HG03571 (cell line): ENCODE measurements around the gene CDK5R1.

ENCODE experiments used
- ATAC-seq: cut with Tn5 transposase; IDR thresholded peaks from one replicate; pipeline ENCODE4 v1.9.1; 2021; ENCODE audit not compliant: unreplicated experiment

The CDK5R1 gene

GRCh38 chr17:32492264-32492589 lies 5.4 kb downstream of the CDK5R1 start:
- no peak for ATAC-seq

DNA sequence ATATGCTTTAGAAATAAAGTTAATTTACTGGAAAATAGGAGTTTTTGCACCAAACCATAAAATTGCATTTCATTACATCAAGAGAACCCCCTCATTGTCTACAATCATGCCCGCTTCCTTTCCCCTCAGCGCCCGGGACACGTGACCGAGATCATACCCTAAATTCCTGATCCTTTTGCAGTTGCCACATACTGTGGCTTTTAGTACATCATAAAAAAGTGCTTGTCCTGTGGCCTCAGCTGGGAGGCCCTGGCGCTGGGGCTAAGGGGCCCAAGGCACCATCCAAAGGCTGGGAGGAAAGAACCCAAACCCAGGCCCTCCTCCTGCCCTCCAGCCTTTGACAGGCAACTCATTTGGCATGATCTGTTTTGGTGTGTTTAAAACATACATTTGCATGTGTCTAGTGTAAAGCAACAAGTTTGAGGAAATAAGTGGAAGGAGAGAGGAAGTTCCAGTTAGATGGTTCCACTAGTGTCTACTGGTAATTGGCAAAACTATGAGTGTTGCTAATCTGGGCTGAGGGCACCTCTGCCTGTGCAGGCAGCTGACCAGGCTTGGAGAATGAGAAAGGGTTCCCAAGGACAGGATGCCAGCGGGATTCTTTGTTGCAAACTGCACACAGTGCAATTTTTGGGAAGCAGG lies 6.0 kb downstream of the CDK5R1 start:
- ATAC-seq = no peak

GRCh38 chr17:32493571-32493970 lies 6.8 kb downstream of the CDK5R1 start:
- no peak for ATAC-seq

DNA sequence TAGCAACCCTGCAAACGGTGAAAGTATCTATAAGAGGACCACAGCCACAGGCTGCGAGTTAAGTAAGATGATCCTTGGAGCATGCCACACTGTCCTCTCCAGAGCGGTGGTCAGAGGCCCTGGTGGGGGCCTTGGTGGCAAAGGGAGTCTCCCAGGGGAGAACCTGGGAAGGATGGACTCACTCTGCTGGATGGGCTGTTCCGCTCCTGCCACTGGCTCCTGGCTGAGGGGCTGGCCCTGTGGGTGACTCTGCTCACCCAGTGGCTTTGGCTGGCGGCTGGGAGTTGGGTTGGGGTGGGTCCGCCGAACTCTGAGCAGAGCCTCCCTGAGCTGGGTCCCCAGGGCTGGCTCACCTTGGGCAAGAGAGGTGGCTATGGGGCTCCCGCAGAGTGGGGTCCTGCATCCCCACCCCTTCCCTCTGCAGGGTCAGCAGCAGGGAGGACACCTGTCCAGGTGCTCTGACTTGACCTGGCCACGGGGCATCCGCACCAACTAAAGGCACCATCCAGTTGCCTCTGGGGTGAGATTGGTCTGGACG lies 7.3 kb downstream of the CDK5R1 start:
- ATAC-seq = no peak

DNA sequence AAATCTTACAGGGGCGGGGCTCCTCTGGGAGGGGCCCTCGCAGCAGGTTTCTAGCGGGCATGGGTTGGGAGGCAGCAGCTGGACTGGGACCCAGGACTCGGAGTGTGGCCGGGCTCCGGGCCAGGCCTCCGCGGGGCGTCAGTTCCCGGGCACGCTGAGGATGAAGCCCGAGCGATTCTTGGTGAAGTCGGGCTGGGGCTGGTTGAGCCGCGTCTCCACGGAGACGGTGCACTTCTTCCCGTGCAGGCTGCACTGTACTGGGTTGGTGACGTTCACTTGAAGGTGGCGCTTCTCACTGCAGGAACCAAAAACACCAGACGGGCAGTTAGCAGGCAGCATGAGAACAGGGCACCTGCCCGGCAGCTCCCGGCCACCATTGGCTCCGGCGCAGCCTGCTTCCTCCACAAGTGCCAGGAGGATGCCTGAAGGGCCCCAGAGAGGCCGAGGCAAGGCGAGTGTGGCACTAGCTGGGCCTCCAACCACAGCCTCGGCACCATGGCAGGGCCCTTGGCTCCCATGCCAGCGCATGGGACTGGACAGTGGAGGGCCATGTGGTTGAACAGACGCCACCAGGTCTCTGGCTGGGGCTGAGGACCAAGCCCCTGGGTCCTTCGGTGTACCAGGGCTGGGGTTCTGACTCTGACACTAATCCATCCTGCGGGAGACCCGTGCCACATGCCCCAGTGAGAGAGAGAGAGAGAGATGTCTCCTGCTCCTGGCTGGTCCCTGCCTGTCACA lies 8.0 kb downstream of the CDK5R1 start:
- no peak for ATAC-seq

DNA sequence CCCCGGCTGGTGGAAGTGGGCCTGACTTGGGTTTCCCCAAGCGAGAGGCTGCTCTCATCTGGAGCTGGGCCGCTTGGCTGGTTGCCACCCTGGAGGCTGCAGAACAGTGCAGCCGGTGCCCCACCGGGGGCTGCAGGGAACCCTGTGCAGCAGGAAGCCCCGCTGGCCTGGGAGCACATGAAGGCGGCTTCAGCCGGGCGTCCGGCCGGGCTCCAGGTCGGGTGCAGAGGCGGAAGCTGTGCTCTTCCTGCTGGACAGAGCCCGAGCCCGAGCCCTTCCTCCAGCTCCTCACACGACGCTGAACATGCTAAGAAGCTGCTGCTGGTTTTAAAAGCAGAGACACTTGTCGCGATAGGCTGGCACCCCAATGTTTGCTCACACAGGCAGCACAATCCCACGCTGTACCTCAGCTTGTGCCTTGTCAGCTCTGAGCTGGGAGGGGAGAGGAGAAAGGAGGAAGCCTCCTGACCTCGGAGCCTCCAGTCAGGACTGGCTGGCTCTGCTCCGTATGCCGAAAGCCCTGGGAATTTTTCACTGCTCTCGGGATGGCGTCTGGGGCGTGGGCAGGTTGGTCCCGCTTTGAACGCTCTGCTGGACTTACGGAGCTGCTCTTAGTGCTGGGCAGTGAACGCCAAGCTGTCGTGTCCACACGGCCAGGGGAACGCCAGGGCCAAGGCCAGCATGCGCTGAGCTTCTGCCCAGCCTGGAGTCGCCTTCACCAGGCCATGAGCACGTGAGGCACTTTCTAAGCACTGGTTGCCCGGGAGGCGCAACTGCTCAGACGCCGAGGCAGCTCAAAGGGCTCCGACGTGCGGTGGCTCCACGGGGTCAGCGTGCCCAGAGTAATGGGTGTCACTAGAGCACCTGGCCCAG lies 8.8 kb downstream of the CDK5R1 start:
- ATAC-seq = no peak

DNA sequence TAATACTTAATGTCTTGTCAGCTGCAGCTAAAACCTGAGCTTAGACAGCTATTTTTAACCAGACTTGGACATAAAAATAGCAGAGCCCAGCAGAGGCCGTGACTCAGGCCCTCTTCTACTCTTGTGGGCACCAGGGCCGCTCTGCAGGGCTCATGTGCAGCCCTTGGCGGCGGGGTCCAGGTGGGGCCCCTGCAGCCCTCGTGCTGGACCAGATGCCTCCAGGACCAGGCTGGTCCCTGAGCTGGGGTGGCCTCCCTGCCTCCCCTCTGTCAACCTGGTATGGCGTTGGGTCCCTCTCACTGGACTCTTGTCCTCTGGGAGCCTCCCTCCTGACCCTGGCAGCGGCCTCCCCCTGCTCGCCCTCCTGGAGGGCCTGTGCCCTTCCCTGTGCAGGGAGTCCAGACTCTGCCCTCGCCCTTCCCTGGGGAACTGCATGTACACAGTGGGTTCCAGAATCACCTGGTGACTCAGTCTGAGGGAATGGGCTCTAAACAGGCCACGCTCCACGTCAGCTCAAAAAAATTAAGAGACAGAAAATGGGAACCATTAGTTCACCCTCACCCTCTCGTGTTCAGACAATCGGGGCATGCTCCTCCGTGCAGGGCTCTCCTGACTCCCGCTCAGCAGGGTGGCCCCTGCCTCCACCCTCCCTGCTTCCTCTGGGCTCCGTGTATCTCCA lies 9.7 kb downstream of the CDK5R1 start:
- ATAC-seq = no peak

DNA sequence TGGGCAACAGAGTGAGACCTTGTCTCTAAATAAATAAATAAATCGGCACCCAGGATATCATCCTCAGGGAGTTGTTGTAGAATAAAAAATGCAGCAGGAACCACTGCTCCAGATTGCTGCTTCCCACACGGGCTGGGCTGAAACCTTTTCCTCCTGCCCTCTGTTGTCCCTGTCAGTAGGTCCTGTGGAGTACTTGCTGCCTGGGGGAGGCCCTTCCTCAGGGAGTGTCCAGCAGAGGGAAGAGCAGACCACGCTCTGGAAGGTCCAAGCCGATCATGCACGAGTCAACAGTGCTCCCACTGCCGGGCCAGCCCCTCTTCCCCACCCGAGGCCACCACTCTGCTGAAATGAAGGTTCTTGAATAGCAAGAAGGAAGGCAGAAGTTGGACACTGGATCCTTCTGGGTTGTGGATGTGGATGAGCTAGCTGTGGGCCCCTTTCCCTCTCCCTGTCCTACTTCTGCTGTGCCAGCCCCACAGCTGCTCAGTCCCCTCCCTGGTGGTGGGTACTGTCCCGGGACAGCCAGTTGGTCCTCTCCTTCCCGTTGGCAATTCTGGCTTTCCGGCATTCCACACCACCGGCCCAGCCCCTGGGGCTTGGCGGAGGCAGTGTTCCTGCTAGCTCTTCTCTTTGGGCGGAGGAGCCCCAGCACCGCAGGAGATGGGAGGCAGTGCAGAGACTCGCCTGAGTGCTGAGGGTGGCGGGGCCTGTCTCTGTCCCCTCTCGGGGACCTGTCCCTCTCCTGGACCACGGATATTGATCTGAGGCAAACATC lies 10.8 kb downstream of the CDK5R1 start:
- ATAC-seq = no peak

DNA sequence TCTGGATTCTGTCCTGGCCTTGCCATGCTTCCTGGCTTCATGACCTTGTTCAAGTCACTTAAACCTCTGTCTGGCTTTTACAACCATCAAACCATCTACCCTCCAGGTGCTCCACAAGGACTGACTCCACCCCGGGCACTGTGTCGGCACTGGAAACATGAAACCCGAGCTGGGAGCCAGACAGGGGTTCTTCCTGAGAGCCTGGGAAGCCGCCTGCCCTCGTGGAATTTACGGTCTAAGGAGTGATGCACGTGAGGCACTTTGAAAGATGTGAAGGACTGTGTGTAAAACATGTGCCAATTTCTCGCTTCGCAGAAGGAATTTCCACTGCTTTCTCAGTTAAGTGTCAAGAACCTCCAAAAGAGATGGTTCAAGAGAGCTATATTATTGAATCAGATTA lies 11.6 kb downstream of the CDK5R1 start:
- no peak for ATAC-seq

GRCh38 chr17:32502013-32502412 lies 15.2 kb downstream of the CDK5R1 start:
- no peak for ATAC-seq

- ATAC-seq = no peak
Observed at GRCh38 chr17:32502710-32503109, 15.9 kb downstream of the CDK5R1 start.

DNA sequence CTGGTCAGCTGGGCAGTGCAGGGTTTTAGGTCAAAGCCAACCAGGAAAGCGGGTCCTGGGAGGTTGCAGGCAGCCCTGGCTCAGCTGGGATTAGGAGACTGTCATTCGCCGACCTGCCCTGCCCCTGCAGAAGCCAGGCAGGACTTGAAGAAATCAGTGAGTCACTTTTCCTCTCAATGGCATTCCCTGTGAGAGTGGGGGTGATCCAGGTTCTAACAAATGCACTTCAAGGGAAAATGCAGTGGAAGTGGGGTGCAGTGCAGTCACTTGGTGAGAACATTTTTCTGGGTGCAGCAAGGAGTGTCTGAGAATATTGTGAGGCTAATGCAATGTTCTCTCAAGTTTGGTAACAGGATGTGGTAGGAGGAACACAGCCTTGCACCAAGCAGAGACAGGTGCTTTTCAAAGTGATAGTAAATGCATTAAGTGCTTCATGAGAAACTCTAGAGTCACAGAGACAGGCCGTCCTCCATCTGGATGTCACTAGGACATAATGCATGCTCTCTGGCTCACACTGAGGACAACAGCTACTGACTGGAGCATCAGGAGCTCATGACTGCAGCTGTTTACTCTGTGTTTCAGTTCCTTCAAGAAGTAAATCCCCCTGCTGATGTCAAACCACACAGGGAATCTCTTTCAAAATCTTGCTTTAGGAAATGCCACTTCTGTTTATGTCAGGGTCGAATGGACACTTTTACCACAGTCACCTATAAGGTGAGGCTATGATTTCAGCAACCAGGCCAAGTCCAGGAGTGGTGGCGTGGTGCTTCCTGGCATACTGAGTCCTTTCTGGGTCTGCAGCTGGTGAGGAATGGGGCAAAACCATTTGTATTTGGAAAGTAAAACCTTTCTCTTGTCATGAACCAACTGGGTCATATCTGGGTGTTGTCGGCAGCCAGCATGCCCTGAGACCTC lies 16.7 kb downstream of the CDK5R1 start:
- peak; percentile 71 for ATAC-seq

DNA sequence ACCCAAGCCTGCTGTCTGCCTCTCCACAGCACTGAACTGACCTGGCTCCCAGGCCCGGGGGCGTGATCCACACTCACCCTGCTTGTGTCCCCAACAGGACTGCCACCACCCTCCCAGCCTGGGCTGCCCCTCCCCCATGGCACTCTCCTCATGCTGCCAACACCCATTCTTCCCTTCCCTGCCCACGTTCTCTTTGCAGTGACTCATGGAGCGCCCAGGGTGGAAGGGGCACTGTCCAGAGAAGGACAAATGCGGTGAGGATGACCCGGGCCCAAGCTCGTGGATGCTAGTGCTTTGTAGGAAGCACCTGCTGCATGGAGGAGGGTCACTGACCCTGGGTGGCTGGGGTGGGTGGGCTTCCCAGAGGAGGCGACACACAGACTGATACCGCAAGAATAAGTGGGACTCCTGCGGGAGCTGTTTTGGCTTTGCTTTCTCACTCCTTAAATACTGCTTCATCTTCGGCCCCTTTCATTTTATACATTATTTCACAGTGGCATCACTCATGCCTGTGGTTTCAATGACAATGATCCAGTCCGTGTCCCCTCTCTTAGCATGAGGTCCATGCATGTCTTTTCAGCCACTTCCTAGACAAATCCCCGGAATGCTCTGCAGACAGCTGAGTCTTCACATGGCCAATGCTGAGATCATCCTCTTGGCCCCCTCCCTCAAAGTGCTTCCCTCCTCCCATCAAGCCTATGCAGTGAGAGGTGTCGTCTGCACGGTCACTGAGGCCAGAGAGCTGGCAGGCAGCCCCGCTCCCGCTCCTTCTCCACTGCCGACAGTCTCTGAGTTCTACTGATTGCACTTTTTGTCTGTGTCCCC lies 17.6 kb downstream of the CDK5R1 start:
- no peak for ATAC-seq

DNA sequence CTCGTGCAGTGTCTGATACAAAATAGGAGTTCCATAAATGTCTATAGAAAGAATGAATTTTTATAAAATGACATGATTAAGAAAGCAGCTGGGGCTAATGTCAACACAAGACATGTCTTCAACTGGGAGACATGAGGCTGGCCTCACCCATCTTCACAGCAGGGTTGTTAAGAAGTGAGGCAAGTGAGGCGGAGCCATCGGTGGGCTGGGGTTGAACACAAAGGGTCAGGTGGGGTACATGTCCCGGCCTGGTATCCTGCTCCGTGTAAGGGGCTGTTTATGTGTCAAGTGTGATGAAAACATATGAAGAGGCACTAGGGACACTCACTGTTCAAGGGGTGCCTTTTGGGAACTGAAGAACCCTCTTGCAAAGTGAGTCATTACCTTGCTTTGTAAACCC lies 22.1 kb downstream of the CDK5R1 start:
- ATAC-seq = no peak

DNA sequence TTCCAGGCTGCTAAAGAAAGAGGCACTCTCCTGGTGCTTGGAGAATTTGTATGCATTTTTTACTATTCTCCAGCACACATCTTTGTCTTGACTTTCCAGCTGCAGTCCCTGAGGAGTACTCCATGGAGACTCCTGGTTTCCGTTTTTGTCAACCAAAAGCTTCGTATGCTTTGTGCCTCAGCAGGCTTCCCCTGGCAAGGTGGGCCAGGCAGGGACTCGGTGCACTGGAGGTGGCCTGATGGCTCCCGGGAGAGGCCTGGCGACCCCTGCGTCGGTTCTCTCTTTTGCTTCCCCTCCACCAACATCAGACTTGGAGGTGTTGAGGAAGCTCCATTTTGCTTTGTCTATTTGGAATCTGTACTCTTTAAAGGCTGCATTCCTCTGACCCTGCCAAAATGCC lies 23.7 kb downstream of the CDK5R1 start:
- no peak for ATAC-seq

DNA sequence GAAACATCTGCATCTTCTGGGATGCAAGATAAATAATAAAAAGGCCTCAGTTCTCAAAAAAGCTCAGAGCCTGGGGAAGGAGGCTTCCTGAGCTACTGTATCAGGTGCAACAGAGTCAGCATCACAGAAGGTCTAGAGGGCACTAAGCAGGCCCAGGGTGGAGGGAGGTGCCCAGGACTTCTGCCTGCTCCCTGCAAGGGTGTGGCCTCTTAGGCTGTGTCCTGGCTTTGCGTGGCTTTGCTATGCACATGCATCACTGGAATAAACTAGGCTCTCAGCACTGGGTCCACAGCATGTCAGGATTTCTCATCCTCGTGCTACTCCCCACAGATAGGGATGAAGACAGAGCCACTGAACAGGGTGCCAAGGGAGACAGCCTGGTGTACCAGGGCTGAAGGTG lies 25.5 kb downstream of the CDK5R1 start:
- ATAC-seq = no peak

- no peak for ATAC-seq
Observed at GRCh38 chr17:32513579-32513978, 26.8 kb downstream of the CDK5R1 start.

DNA sequence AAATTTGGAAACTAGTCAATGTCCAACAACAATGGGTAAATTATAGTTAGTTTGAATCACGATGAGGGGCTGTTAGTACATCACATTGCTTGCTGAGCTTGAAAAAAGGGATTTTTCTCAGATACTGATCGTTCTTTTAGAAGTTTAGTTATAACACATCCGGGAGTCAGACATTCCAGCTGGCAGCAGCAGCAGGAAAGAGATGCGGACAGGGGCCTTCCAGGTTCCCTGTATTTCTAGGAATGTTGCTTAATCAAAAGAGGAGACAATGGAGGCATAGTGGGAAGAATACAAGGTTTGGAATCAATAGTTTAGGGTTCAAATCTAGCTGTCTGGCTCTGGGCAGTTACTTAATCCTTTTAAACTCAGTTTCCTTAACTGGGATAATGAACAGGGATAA lies 27.8 kb downstream of the CDK5R1 start:
- ATAC-seq = no peak
